ENCODE measurements around the gene ORAI1. TPM values are rescaled to one million over a fixed set of nuclear protein-coding genes. Genes with fewer than 3 reads are reported as not detected.
"Not testable (repeated sequence)": the region's sequence is repeated elsewhere in the genome, so short reads cannot be mapped to it uniquely, and the experiment has no call there.

The ORAI1 gene
- total and polyA plus RNA-seq, 2 donors (not counting 3 experiments of a cell fraction or from before 2014, with no cell fraction given) = 30.5 to 65.4 TPM

- Histone ChIP-seq H2AFZ (ENCODE audit: low read depth, low read length) (peak overlapping the region; percentile 8), H3K4me3 (replicated peaks in 1 of 3; ENCODE audit: insufficient read depth in 1 of 3, low read depth in 1 of 3, low read length in 3 of 3) (no peak overlapping the region), H3K79me2 (ENCODE audit: control insufficient read depth, insufficient read depth, low read length) (no peaks in the 10 kb centered on the region), H3K27me3 (ENCODE audit: control insufficient read depth in 2 of 2, insufficient read depth in 2 of 2, low read length in 2 of 2) (no peaks in the 10 kb centered on the region), H4K20me1 (replicated peaks; ENCODE audit: control insufficient read depth, extremely low read depth, insufficient read depth, low read length) (no peaks in the 10 kb centered on the region), H3K4me1 (ENCODE audit: control insufficient read depth, extremely low read depth, insufficient read depth, low read length) (peaks cover 19% of the 10 kb centered on the region), H3K9me3 (replicated peaks; ENCODE audit: control insufficient read depth, insufficient read depth, low read length) (no peaks in the 10 kb centered on the region), H3K36me3 (ENCODE audit: control insufficient read depth in 2 of 2, extremely low read depth in 1 of 2, insufficient read depth in 2 of 2, low read length in 2 of 2) (no peaks in the 10 kb centered on the region), H3K27ac (ENCODE audit: insufficient read depth, low read depth, low read length) (peak overlapping the region; percentile 48), H3K9me1 (replicated peaks; ENCODE audit: control insufficient read depth, extremely low read depth, insufficient read depth, low read length) (no peaks in the 10 kb centered on the region), H3K9ac (replicated peaks; ENCODE audit: extremely low read depth, insufficient read depth, low read length) (peak overlapping the region; percentile 34), H3K4me2 (ENCODE audit: insufficient read depth, low read length) (peak overlapping the region; percentile 56)
- dilution Hi-C loops (cut with MboI; ENCODE audit: extremely low pct_ligation_motif_present, low sequenced_read_pairs) = no loop called here
- intact Hi-C loops (cut with micrococcal nuclease) = no loop called here
- ChIA-PET POLR2A (no interaction called here), CTCF (interaction anchor here (1.0 to 1.3 kb wide), 2 partner anchors 37 to 111 kb away, joined by 6 to 17 read pairs; partner anchors contain the start of gene ORAI1)
- no peak for TF ChIP-seq POLR2A (IDR thresholded peaks at IDR 0.05; ENCODE audit: low read depth, low read length)
- TF ChIP-seq POLR2AphosphoS5 (IDR thresholded peaks at IDR 0.05; ENCODE audit: insufficient read depth, low read depth, low read length) = no peak
- TF ChIP-seq MYC (IDR thresholded peaks at IDR 0.05; ENCODE audit: low read depth, low read length) = no peak
- no peak for TF ChIP-seq FOS (IDR thresholded peaks at IDR 0.05; ENCODE audit: borderline replicate concordance, insufficient read depth, low read length)
- TF ChIP-seq CTCF (IDR thresholded peaks at IDR 0.05; ENCODE audit: extremely low read depth in 1 of 2, insufficient read depth in 1 of 2, low read depth in 1 of 2, low read length in 2 of 2) = no peak
- TF ChIP-seq MAX (IDR thresholded peaks at IDR 0.05; ENCODE audit: insufficient read depth, insufficient read length) = no peak
- no peak for TF ChIP-seq JUN (IDR thresholded peaks at IDR 0.05; ENCODE audit: borderline replicate concordance, insufficient read depth, insufficient read length, low read depth)
- TF ChIP-seq GATA2 (IDR thresholded peaks at IDR 0.05; ENCODE audit: insufficient read depth, insufficient read length, low read depth, low read length) = no peak
- no peak for DNase-seq (ENCODE audit: low read depth, low spot score)
- BruUV-seq (replicated peaks) = no TSS peak
- no peak for FAIRE-seq
Observed at GRCh38 chr12:121663610-121663929, 37.2 kb downstream of the ORAI1 start.

- H3K4me2 ChIP-seq (ENCODE audit: insufficient read depth, low read length); H3K4me1 ChIP-seq (ENCODE audit: control insufficient read depth, extremely low read depth, insufficient read depth, low read length); H3K9me1 ChIP-seq (replicated peaks; ENCODE audit: control insufficient read depth, extremely low read depth, insufficient read depth, low read length); dilution Hi-C loops (cut with MboI; ENCODE audit: extremely low pct_ligation_motif_present, low sequenced_read_pairs); H3K36me3 ChIP-seq (ENCODE audit: control insufficient read depth in 2 of 2, extremely low read depth in 1 of 2, insufficient read depth in 2 of 2, low read length in 2 of 2); BruUV-seq (replicated peaks); H3K9me3 ChIP-seq (replicated peaks; ENCODE audit: control insufficient read depth, insufficient read depth, low read length); intact Hi-C loops (cut with micrococcal nuclease); H3K79me2 ChIP-seq (ENCODE audit: control insufficient read depth, insufficient read depth, low read length); H3K27ac ChIP-seq (ENCODE audit: insufficient read depth, low read depth, low read length); H2AFZ ChIP-seq (ENCODE audit: low read depth, low read length); H3K4me3 ChIP-seq (replicated peaks in 1 of 3; ENCODE audit: insufficient read depth in 1 of 3, low read depth in 1 of 3, low read length in 3 of 3); FAIRE-seq; POLR2A ChIA-PET; H3K9ac ChIP-seq (replicated peaks; ENCODE audit: extremely low read depth, insufficient read depth, low read length); H3K27me3 ChIP-seq (ENCODE audit: control insufficient read depth in 2 of 2, insufficient read depth in 2 of 2, low read length in 2 of 2); H4K20me1 ChIP-seq (replicated peaks; ENCODE audit: control insufficient read depth, extremely low read depth, insufficient read depth, low read length); DNase-seq (ENCODE audit: low read depth, low spot score): not testable (repeated sequence)
- CTCF ChIA-PET = interaction anchor here (0.7 to 7.6 kb wide), 2 partner anchors 113 to 1273 kb away, joined by 3 to 671 read pairs; no protein-coding TSS in a partner anchor
Observed at GRCh38 chr12:121666829-121667228, 40.5 kb downstream of the ORAI1 start.
